ENCODE results near the gene UGCG.
"Not testable (repeated sequence)": the region's sequence is repeated elsewhere in the genome, so short reads cannot be mapped to it uniquely, and the experiment has no call there.

Gene UGCG

GRCh38 chr9:111902391-111903139 lies 6.0 kb downstream of the UGCG start:
- Histone ChIP-seq H3K4me3 (ENCODE audit: insufficient read depth, low read depth, low read length, poor library complexity, severe bottlenecking) (no peak overlapping the region), H3K4me1 (ENCODE audit: control insufficient read depth, insufficient read depth, low read length, poor library complexity, severe bottlenecking) (peaks cover 7% of the 10 kb centered on the region), H3K36me3 (ENCODE audit: control insufficient read depth, insufficient read depth, low read length) (no peaks in the 10 kb centered on the region), H3K27ac (ENCODE audit: insufficient read depth, low read length, poor library complexity, severe bottlenecking) (no peak overlapping the region), H3K27me3 (replicated peaks; ENCODE audit: control insufficient read depth, insufficient read depth, low read length, poor library complexity, severe bottlenecking) (no peaks in the 10 kb centered on the region), H3K9me3 (ENCODE audit: control insufficient read depth, low read length) (no peaks in the 10 kb centered on the region)
- DNase-seq: no peak

DNA sequence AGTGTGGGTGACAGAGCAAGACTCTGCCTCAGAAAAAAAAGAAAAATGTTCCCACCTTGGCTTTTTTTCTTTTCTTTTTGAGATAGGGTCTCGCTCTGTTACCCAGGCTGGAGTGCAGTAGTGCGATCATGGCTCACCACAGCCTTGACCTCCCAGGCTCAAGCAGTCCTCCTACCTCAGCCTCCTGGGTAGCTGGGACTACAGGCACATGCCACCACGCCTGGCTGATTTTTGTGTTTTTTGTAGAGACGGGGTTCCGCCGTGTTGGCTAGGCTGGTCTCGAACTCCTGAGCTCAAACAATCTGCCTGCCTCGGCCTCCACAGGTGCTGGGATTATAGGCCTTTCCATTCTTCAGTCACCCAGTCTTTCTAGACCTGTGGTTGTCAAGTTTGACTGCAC lies 6.9 kb downstream of the UGCG start:
- not testable (repeated sequence) for H3K4me3 ChIP-seq (ENCODE audit: insufficient read depth, low read depth, low read length, poor library complexity, severe bottlenecking); H3K27ac ChIP-seq (ENCODE audit: insufficient read depth, low read length, poor library complexity, severe bottlenecking); H3K36me3 ChIP-seq (ENCODE audit: control insufficient read depth, insufficient read depth, low read length); DNase-seq; H3K27me3 ChIP-seq (replicated peaks; ENCODE audit: control insufficient read depth, insufficient read depth, low read length, poor library complexity, severe bottlenecking); H3K9me3 ChIP-seq (ENCODE audit: control insufficient read depth, low read length)
- peaks cover 13% of the 10 kb centered on the region for H3K4me1 ChIP-seq (ENCODE audit: control insufficient read depth, insufficient read depth, low read length, poor library complexity, severe bottlenecking)

DNA sequence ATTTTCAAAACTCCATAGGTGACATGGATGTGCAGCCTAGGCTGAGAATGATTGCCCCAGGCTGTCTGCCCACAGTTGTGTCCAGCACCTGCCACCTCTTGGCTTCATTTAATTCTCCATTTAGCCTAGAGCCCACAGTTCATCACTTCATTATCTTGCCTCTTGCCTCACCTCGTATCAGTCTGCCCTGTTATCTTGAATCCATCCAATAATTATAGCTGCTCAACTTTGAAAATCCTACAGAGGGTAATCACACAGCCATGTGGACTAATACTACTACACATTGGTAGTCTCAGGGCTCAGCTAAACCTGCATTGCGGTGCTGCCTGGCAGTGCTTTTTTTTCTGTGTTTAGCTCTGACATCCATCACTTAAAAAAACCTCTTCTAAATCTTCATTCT lies 7.4 kb downstream of the UGCG start:
- H3K9me3 ChIP-seq (ENCODE audit: control insufficient read depth, low read length): no peaks in the 10 kb centered on the region
- H3K4me1 ChIP-seq (ENCODE audit: control insufficient read depth, insufficient read depth, low read length, poor library complexity, severe bottlenecking): peaks cover 15% of the 10 kb centered on the region
- H3K36me3 ChIP-seq (ENCODE audit: control insufficient read depth, insufficient read depth, low read length): no peaks in the 10 kb centered on the region
- no peak overlapping the region for H3K4me3 ChIP-seq (ENCODE audit: insufficient read depth, low read depth, low read length, poor library complexity, severe bottlenecking)
- H3K27ac ChIP-seq (ENCODE audit: insufficient read depth, low read length, poor library complexity, severe bottlenecking): no peak overlapping the region
- no peaks in the 10 kb centered on the region for H3K27me3 ChIP-seq (replicated peaks; ENCODE audit: control insufficient read depth, insufficient read depth, low read length, poor library complexity, severe bottlenecking)
- DNase-seq: no peak

DNA sequence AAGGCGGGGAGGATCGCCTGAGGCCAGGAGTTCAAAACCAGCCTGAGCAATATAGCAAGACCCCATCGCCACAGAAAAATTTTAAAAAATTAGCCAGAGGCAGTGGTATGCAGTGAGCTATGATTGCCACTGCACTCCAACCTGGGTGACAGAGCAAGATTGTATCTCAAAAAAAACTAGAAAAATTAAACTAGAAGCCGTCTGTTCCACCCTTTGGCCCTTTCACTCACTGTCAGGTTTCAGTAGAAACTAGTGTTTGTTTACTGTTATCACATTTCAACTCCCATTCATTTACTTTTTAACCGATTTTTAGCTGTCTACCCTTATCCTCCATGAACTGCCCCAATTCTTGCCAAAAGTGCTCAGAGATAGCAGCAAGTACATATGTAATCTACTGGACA lies 8.3 kb downstream of the UGCG start:
- Histone ChIP-seq H3K36me3 (ENCODE audit: control insufficient read depth, insufficient read depth, low read length) (no peaks in the 10 kb centered on the region), H3K4me1 (ENCODE audit: control insufficient read depth, insufficient read depth, low read length, poor library complexity, severe bottlenecking) (peaks cover 22% of the 10 kb centered on the region), H3K9me3 (ENCODE audit: control insufficient read depth, low read length) (no peaks in the 10 kb centered on the region), H3K27me3 (replicated peaks; ENCODE audit: control insufficient read depth, insufficient read depth, low read length, poor library complexity, severe bottlenecking) (no peaks in the 10 kb centered on the region), H3K4me3 (ENCODE audit: insufficient read depth, low read depth, low read length, poor library complexity, severe bottlenecking) (no peak overlapping the region), H3K27ac (ENCODE audit: insufficient read depth, low read length, poor library complexity, severe bottlenecking) (no peak overlapping the region)
- no peak for DNase-seq

GRCh38 chr9:111907147-111907546 lies 10.5 kb downstream of the UGCG start:
- Histone ChIP-seq H3K4me1 (ENCODE audit: control insufficient read depth, insufficient read depth, low read length, poor library complexity, severe bottlenecking) (peaks cover 28% of the 10 kb centered on the region), H3K27me3 (replicated peaks; ENCODE audit: control insufficient read depth, insufficient read depth, low read length, poor library complexity, severe bottlenecking) (no peaks in the 10 kb centered on the region), H3K4me3 (ENCODE audit: insufficient read depth, low read depth, low read length, poor library complexity, severe bottlenecking) (no peak overlapping the region), H3K27ac (ENCODE audit: insufficient read depth, low read length, poor library complexity, severe bottlenecking) (no peak overlapping the region), H3K36me3 (ENCODE audit: control insufficient read depth, insufficient read depth, low read length) (no peaks in the 10 kb centered on the region), H3K9me3 (ENCODE audit: control insufficient read depth, low read length) (no peaks in the 10 kb centered on the region)
- no peak for DNase-seq

- Histone ChIP-seq H3K4me1 (ENCODE audit: control insufficient read depth, insufficient read depth, low read length, poor library complexity, severe bottlenecking) (peaks cover 31% of the 10 kb centered on the region), H3K9me3 (ENCODE audit: control insufficient read depth, low read length) (no peaks in the 10 kb centered on the region), H3K4me3 (ENCODE audit: insufficient read depth, low read depth, low read length, poor library complexity, severe bottlenecking) (no peak overlapping the region), H3K36me3 (ENCODE audit: control insufficient read depth, insufficient read depth, low read length) (no peaks in the 10 kb centered on the region), H3K27me3 (replicated peaks; ENCODE audit: control insufficient read depth, insufficient read depth, low read length, poor library complexity, severe bottlenecking) (no peaks in the 10 kb centered on the region), H3K27ac (ENCODE audit: insufficient read depth, low read length, poor library complexity, severe bottlenecking) (no peak overlapping the region)
- no peak for DNase-seq
These were observed 12.8 kb downstream of the UGCG start for GRCh38 chr9:111909444-111909843.

DNA sequence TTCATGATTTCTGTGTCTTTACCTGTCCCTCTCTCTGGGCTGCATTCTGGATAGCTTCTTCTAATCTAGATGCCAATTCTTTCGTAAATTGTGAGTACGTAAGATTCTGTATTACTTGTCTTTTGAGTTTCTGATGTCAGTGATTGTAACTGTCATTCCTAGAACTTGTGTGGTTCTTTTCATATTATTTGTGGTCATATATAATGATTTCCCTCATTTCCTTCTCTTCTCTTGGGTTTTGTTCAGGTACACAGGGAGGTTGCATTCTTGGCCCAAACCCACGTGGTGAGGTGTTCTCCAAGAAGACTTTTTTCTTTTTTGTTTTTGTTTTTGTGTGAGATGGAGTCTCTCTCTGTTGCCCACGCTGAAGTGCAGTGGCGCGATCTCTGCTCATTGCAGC lies 13.8 kb downstream of the UGCG start:
- Histone ChIP-seq H3K27ac (ENCODE audit: insufficient read depth, low read length, poor library complexity, severe bottlenecking) (no peak overlapping the region), H3K4me1 (ENCODE audit: control insufficient read depth, insufficient read depth, low read length, poor library complexity, severe bottlenecking) (peaks cover 39% of the 10 kb centered on the region)

GRCh38 chr9:111913159-111913558 lies 16.5 kb downstream of the UGCG start:
- Histone ChIP-seq H3K36me3 (ENCODE audit: control insufficient read depth, insufficient read depth, low read length) (no peaks in the 10 kb centered on the region), H3K27me3 (replicated peaks; ENCODE audit: control insufficient read depth, insufficient read depth, low read length, poor library complexity, severe bottlenecking) (no peaks in the 10 kb centered on the region), H3K4me1 (ENCODE audit: control insufficient read depth, insufficient read depth, low read length, poor library complexity, severe bottlenecking) (peaks cover 36% of the 10 kb centered on the region), H3K9me3 (ENCODE audit: control insufficient read depth, low read length) (no peaks in the 10 kb centered on the region), H3K4me3 (ENCODE audit: insufficient read depth, low read depth, low read length, poor library complexity, severe bottlenecking) (no peak overlapping the region), H3K27ac (ENCODE audit: insufficient read depth, low read length, poor library complexity, severe bottlenecking) (no peak overlapping the region)
- no peak for DNase-seq

More for the DNA sequence above, 13.8 kb downstream of the UGCG start:
- Histone ChIP-seq H3K4me3 (ENCODE audit: insufficient read depth, low read depth, low read length, poor library complexity, severe bottlenecking) (no peak overlapping the region), H3K27me3 (replicated peaks; ENCODE audit: control insufficient read depth, insufficient read depth, low read length, poor library complexity, severe bottlenecking) (no peaks in the 10 kb centered on the region), H3K9me3 (ENCODE audit: control insufficient read depth, low read length) (no peaks in the 10 kb centered on the region), H3K36me3 (ENCODE audit: control insufficient read depth, insufficient read depth, low read length) (no peaks in the 10 kb centered on the region)
- no peak for DNase-seq

- Histone ChIP-seq H3K27ac (ENCODE audit: insufficient read depth, low read length, poor library complexity, severe bottlenecking) (no peak overlapping the region), H3K4me3 (ENCODE audit: insufficient read depth, low read depth, low read length, poor library complexity, severe bottlenecking) (no peak overlapping the region), H3K27me3 (replicated peaks; ENCODE audit: control insufficient read depth, insufficient read depth, low read length, poor library complexity, severe bottlenecking) (no peaks in the 10 kb centered on the region), H3K4me1 (ENCODE audit: control insufficient read depth, insufficient read depth, low read length, poor library complexity, severe bottlenecking) (peaks cover 24% of the 10 kb centered on the region), H3K36me3 (ENCODE audit: control insufficient read depth, insufficient read depth, low read length) (no peaks in the 10 kb centered on the region), H3K9me3 (ENCODE audit: control insufficient read depth, low read length) (no peaks in the 10 kb centered on the region)
- DNase-seq: no peak
These were observed 18.3 kb downstream of the UGCG start for GRCh38 chr9:111914749-111915424.

DNA sequence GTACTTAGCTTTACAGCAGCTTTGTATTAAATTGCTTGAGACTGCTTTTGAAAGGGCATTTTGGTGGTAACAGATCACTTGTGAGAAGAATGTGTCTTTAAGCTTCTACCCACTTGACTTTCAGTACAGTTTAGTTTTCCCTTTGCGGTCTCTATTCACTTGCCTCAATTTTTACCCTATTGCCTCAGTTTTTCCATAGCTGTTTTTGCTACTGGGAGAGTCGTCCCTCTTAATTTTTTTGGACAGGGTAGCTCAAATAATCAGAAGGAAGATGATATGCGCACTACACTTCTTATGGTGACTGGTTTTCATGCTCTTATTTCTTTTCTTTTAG lies 18.8 kb downstream of the UGCG start:
- H3K27ac ChIP-seq (ENCODE audit: insufficient read depth, low read length, poor library complexity, severe bottlenecking): no peak overlapping the region
- H3K4me3 ChIP-seq (ENCODE audit: insufficient read depth, low read depth, low read length, poor library complexity, severe bottlenecking): no peak overlapping the region
- H3K4me1 ChIP-seq (ENCODE audit: control insufficient read depth, insufficient read depth, low read length, poor library complexity, severe bottlenecking): peaks cover 23% of the 10 kb centered on the region

More for the DNA sequence above, 18.8 kb downstream of the UGCG start:
- Histone ChIP-seq H3K9me3 (ENCODE audit: control insufficient read depth, low read length) (no peaks in the 10 kb centered on the region), H3K27me3 (replicated peaks; ENCODE audit: control insufficient read depth, insufficient read depth, low read length, poor library complexity, severe bottlenecking) (no peaks in the 10 kb centered on the region), H3K36me3 (ENCODE audit: control insufficient read depth, insufficient read depth, low read length) (no peaks in the 10 kb centered on the region)
- no peak for DNase-seq
